Transverse colon (tissue), 4 donors: ENCODE data around the gene DMAC1.

Source experiments
- CTCF ChIP-seq, 5 experiments: fragments of 200-600 bp in 3 of 5; fragments of 450-650 bp in 2 of 5; sonication (generic) in 3 of 5; IDR thresholded peaks; 1 replicate in 2 of 5; 2 replicates in 3 of 5; pipeline ENCODE4 v1.5.1; 2016 to 2017; ENCODE audit warnings: antibody characterized with exemption in 5 of 5, inconsistent platforms in 3 of 5, mild to moderate bottlenecking in 2 of 5, moderate library complexity in 1 of 5
- POLR2A ChIP-seq: fragments of 450-650 bp; IDR thresholded peaks from one replicate; pipeline ENCODE4 v1.6.1; 2016; ENCODE audit warnings: antibody characterized with exemption, mild to moderate bottlenecking, moderate library complexity
- POLR2AphosphoS5 ChIP-seq, 3 donors: sonication (generic); formaldehyde crosslinking; IDR thresholded peaks; one replicate each; pipeline ENCODE4 v1.6.1; 2016; ENCODE audit warnings: antibody characterized with exemption in 3 of 3

DNA sequence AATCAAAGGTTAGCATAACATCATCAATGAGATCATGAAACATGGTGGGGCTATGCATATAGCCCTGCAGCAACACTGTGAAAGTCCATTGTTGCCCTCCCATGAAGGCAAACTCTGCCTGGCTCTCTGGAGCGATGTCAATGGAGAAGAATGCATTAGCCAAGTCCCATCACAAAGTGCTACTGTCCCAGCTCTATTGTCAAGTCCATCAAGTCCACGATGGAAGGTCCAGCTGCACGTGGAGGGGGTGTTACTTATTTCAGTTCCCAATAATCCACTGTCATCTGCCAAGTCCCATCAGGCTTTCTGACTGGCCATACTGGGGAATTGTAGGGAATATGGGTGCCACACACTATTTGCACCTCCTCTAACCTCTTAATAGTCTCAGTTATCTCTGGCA, 10.8 kb downstream of the DMAC1 start:
- TF ChIP-seq POLR2A (no peak), CTCF (IDR thresholded peaks at IDR 0.05) (no peak), POLR2AphosphoS5 (IDR thresholded peaks at IDR 0.05) (no peak)
